ENCODE results near the gene ZSCAN4.

The ZSCAN4 gene

DNA sequence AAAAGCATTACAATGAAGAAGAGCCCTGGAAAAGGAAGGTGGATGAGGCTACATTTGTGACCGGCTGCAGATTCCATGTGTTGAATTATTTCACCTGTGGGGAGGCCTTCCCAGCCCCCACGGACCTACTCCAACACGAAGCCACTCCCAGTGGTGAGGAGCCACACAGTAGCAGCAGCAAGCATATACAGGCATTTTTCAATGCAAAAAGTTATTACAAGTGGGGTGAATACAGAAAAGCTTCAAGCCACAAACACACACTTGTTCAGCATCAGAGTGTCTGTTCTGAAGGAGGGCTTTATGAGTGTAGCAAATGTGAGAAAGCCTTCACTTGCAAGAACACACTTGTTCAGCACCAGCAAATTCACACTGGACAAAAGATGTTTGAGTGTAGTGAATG, 18.0 kb downstream of the ZSCAN4 start:
- no peak overlapping the region for H2AFZ ChIP-seq (ENCODE audit: low read length)
- TF ChIP-seq, protein P1, sequence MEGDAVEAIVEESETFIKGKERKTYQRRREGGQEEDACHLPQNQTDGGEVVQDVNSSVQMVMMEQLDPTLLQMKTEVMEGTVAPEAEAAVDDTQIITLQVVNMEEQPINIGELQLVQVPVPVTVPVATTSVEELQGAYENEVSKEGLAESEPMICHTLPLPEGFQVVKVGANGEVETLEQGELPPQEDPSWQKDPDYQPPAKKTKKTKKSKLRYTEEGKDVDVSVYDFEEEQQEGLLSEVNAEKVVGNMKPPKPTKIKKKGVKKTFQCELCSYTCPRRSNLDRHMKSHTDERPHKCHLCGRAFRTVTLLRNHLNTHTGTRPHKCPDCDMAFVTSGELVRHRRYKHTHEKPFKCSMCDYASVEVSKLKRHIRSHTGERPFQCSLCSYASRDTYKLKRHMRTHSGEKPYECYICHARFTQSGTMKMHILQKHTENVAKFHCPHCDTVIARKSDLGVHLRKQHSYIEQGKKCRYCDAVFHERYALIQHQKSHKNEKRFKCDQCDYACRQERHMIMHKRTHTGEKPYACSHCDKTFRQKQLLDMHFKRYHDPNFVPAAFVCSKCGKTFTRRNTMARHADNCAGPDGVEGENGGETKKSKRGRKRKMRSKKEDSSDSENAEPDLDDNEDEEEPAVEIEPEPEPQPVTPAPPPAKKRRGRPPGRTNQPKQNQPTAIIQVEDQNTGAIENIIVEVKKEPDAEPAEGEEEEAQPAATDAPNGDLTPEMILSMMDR (IDR thresholded peaks at IDR 0.05; ENCODE audit: low read length): no peak
- TF ChIP-seq EZH2 (optimal IDR thresholded peaks at IDR 0.05; ENCODE audit: low read depth, low read length) (no peak), EZH2phosphoT487 (IDR thresholded peaks at IDR 0.05; ENCODE audit: low read length) (no peak)
- H3K9me3 ChIP-seq (replicated peaks; ENCODE audit: insufficient read depth, low read length): 0 out of 2 replicates have a peak, but pooled peaks cover 4% of the 10 kb centered on the region
- no peak overlapping the region for H3K4me2 ChIP-seq (ENCODE audit: low read depth, low read length)
- H3K4me1 ChIP-seq (ENCODE audit: low read length): 0 out of 2 replicates have a peak, but pooled peaks cover 5% of the 10 kb centered on the region
- H3K79me2 ChIP-seq (ENCODE audit: low read length): peaks cover 35% of the 10 kb centered on the region
- H3F3A ChIP-seq (ENCODE audit: insufficient read depth, low read length): no peaks in the 10 kb centered on the region; the same call in 1 of the 2 replicates
- DNase-seq: no peak
- no peaks in the 10 kb centered on the region for H4K20me1 ChIP-seq (ENCODE audit: insufficient read depth, low read length)
- no peak overlapping the region for H3K27ac ChIP-seq (ENCODE audit: low read length)
- no peak overlapping the region for H3K4me3 ChIP-seq (ENCODE audit: low read length)
- H3K36me3 ChIP-seq (replicated peaks; ENCODE audit: insufficient read depth, low read length): peaks cover 30% of the 10 kb centered on the region
- H3K9me2 ChIP-seq (replicated peaks; ENCODE audit: insufficient read depth, low read length): no peaks in the 10 kb centered on the region
- H3K9ac ChIP-seq (ENCODE audit: low read length): no peak overlapping the region
- H3K27me3 ChIP-seq (replicated peaks; ENCODE audit: insufficient read depth, low read length): no peaks in the 10 kb centered on the region

DNA sequence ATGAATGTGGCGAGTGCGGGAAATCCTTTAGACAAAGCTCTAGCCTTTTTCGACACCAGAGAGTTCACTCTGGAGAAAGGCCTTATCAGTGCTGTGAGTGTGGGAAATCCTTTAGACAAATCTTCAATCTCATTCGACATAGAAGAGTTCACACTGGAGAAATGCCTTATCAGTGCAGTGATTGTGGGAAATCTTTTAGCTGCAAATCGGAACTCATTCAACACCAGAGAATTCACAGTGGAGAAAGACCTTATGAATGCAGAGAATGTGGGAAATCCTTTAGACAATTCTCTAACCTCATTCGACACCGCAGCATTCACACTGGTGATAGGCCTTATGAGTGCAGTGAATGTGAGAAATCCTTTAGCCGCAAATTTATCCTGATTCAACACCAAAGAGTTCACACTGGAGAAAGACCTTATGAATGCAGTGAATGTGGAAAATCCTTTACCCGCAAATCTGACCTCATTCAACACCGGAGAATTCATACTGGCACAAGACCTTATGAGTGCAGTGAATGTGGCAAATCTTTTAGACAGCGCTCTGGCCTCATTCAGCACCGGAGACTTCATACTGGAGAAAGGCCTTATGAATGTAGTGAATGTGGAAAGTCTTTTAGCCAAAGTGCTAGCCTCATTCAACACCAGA, 18.8 kb downstream of the ZSCAN4 start:
- H3K9me3 ChIP-seq (replicated peaks; ENCODE audit: insufficient read depth, low read length): no peaks in the 10 kb centered on the region
- no peaks in the 10 kb centered on the region for H3K27me3 ChIP-seq (replicated peaks; ENCODE audit: insufficient read depth, low read length)
- TF ChIP-seq, protein P1 (IDR thresholded peaks at IDR 0.05; ENCODE audit: low read length): no peak
- TF ChIP-seq EZH2 (optimal IDR thresholded peaks at IDR 0.05; ENCODE audit: low read depth, low read length): no peak
- no peak for TF ChIP-seq EZH2phosphoT487 (IDR thresholded peaks at IDR 0.05; ENCODE audit: low read length)
- no peak overlapping the region for H3K27ac ChIP-seq (ENCODE audit: low read length)
- H3K9me2 ChIP-seq (replicated peaks; ENCODE audit: insufficient read depth, low read length): no peaks in the 10 kb centered on the region
- no peaks in the 10 kb centered on the region for H4K20me1 ChIP-seq (ENCODE audit: insufficient read depth, low read length)
- DNase-seq: no peak
- H3K4me2 ChIP-seq (ENCODE audit: low read depth, low read length): no peak overlapping the region
- no peaks in the 10 kb centered on the region; the same call in 1 of the 2 replicates for H3F3A ChIP-seq (ENCODE audit: insufficient read depth, low read length)
- H3K79me2 ChIP-seq (ENCODE audit: low read length): peaks cover 28% of the 10 kb centered on the region
- H3K4me1 ChIP-seq (ENCODE audit: low read length): 0 out of 2 replicates have a peak, but pooled peaks cover 5% of the 10 kb centered on the region
- H3K9ac ChIP-seq (ENCODE audit: low read length): no peak overlapping the region
- H2AFZ ChIP-seq (ENCODE audit: low read length): no peak overlapping the region
- H3K36me3 ChIP-seq (replicated peaks; ENCODE audit: insufficient read depth, low read length): peaks cover 30% of the 10 kb centered on the region
- H3K4me3 ChIP-seq (ENCODE audit: low read length): no peak overlapping the region

DNA sequence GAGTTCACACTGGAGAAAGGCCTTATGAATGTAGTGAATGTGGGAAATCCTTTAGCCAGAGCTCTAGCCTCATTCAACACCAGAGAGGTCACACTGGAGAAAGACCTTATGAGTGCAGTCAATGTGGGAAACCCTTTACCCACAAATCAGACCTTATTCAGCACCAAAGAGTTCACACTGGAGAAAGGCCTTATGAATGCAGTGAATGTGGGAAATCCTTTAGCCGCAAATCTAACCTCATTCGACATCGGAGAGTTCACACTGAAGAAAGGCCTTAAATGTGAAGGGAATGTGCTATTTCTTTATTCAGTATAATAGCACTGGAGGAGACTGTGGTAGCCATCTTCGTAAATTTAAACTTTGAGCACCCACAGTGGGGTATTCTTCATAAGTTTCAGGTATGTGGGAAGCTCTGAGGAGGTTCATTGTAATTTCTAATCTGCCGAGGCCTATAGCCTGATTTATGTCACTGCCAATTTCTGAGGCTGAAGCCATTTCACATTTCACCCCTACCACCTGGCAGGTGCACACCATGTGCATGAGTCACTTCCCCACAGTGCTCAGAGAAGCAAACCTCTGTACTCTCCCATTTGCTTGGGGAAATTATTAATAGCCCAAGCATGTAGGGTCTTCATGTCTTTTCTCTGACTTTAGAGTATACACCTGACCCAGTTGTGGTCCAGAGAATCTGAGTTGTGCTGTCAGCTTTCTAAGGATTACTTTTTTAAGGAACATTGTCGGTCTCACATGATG, 19.5 kb downstream of the ZSCAN4 start:
- Histone ChIP-seq H3K9me2 (replicated peaks; ENCODE audit: insufficient read depth, low read length) (no peaks in the 10 kb centered on the region), H3F3A (ENCODE audit: insufficient read depth, low read length) (no peaks in the 10 kb centered on the region; the same call in 1 of the 2 replicates), H3K27me3 (replicated peaks; ENCODE audit: insufficient read depth, low read length) (no peaks in the 10 kb centered on the region), H3K27ac (ENCODE audit: low read length) (no peak overlapping the region), H4K20me1 (ENCODE audit: insufficient read depth, low read length) (no peaks in the 10 kb centered on the region), H3K79me2 (ENCODE audit: low read length) (peaks cover 21% of the 10 kb centered on the region), H3K36me3 (replicated peaks; ENCODE audit: insufficient read depth, low read length) (peaks cover 30% of the 10 kb centered on the region), H3K4me1 (ENCODE audit: low read length) (no peaks in the 10 kb centered on the region), H3K4me3 (ENCODE audit: low read length) (no peak overlapping the region), H2AFZ (ENCODE audit: low read length) (no peak overlapping the region), H3K9me3 (replicated peaks; ENCODE audit: insufficient read depth, low read length) (no peaks in the 10 kb centered on the region), H3K4me2 (ENCODE audit: low read depth, low read length) (no peak overlapping the region), H3K9ac (ENCODE audit: low read length) (no peak overlapping the region)
- TF ChIP-seq, protein P1 (IDR thresholded peaks at IDR 0.05; ENCODE audit: low read length): no peak
- TF ChIP-seq EZH2 (optimal IDR thresholded peaks at IDR 0.05; ENCODE audit: low read depth, low read length): no peak
- TF ChIP-seq EZH2phosphoT487 (IDR thresholded peaks at IDR 0.05; ENCODE audit: low read length): no peak
- DNase-seq: no peak

Data from MM.1S (cell line).